Stimulated activated naive B cell treated with anti-CD40 and anti-IgM and Interleukin-4, amounts not matched to agents 10 μg/mL and 1 μg/mL and 100 μg/mL, for 72 hours (primary cell): ENCODE results near the gene SLC22A4.
A peak's percentile ranks its signal among the peaks of the same experiment; 100 is the strongest.

ENCODE experiments used
- ATAC-seq, 2 donors: fragments of 150-1000 bp; cut with Tn5 transposase; replicated peaks; 2 replicates each; pipeline ENCODE4 v1.10.0; 2021; ENCODE audit warnings: moderate library complexity in 1 of 2
- DNase-seq: peaks from one replicate; pipeline ENCODE4 v3.0.0; 2021
- H3K27ac Mint-ChIP-seq: one replicate; pipeline ENCODE4 v1.8.0; 2022; ENCODE audit warnings: mild to moderate bottlenecking, mixed read lengths
- H3K27me3 Mint-ChIP-seq, 2 donors: one replicate each; pipeline ENCODE4 v1.8.0; 2022; ENCODE audit warnings: mixed read lengths in 2 of 2
- H3K36me3 Mint-ChIP-seq, 2 donors: one replicate each; pipeline ENCODE4 v1.8.0; 2022; ENCODE audit warnings: mixed read lengths in 2 of 2, mild to moderate bottlenecking in 1 of 2
- H3K4me1 Mint-ChIP-seq, 2 donors: one replicate each; pipeline ENCODE4 v1.8.0; 2022; ENCODE audit warnings: mixed read lengths in 2 of 2, mild to moderate bottlenecking in 1 of 2
- H3K4me3 Mint-ChIP-seq, 2 donors: one replicate each; pipeline ENCODE4 v1.8.0; 2022; ENCODE audit warnings: mild to moderate bottlenecking in 2 of 2, mixed read lengths in 2 of 2, moderate library complexity in 1 of 2
- H3K9me3 Mint-ChIP-seq, 2 donors: one replicate each; pipeline ENCODE4 v1.8.0; 2022; ENCODE audit warnings: mixed read lengths in 2 of 2, mild to moderate bottlenecking in 1 of 2

SLC22A4 gene

DNA sequence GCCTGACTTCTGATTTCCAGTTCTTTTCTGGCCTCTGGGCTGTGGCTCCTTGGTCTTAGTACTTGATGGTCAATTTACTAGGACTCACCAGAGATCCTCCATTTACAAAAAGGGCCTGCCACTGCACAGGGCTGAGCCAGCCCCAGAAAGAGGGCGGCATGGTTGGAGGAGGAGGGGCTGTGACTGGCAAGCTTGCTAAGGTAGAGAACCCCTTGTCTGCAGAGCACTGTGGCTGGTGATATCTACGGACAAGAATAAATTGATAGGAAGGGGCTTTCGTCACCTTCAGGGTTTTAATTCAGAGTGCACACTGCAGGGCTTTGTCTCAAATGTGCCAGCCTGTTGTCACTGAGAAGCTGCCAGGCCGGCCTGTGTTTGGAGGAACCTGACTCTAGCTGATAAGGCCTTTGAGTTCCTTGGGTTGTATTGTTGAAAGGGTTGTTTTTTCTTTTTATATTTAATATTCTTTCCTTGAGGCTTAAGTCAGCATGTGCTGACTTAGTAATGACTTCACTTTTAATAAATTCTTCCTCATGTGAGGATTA lies 90.4 kb downstream of the SLC22A4 start:
- H3K27ac Mint-ChIP-seq, result no peak overlapping the region
- DNase-seq (no peak), ATAC-seq (no peak)
- peaks cover 18 to 32% of the 10 kb centered on the region in 2 donors for H3K4me1 Mint-ChIP-seq
- no peaks in the 10 kb centered on the region for H3K27me3 Mint-ChIP-seq
- H3K4me3 Mint-ChIP-seq, result no peak overlapping the region
- H3K9me3 Mint-ChIP-seq, result no peaks in the 10 kb centered on the region
- H3K36me3 Mint-ChIP-seq, result peaks cover 7 to 25% of the 10 kb centered on the region in 2 donors

DNA sequence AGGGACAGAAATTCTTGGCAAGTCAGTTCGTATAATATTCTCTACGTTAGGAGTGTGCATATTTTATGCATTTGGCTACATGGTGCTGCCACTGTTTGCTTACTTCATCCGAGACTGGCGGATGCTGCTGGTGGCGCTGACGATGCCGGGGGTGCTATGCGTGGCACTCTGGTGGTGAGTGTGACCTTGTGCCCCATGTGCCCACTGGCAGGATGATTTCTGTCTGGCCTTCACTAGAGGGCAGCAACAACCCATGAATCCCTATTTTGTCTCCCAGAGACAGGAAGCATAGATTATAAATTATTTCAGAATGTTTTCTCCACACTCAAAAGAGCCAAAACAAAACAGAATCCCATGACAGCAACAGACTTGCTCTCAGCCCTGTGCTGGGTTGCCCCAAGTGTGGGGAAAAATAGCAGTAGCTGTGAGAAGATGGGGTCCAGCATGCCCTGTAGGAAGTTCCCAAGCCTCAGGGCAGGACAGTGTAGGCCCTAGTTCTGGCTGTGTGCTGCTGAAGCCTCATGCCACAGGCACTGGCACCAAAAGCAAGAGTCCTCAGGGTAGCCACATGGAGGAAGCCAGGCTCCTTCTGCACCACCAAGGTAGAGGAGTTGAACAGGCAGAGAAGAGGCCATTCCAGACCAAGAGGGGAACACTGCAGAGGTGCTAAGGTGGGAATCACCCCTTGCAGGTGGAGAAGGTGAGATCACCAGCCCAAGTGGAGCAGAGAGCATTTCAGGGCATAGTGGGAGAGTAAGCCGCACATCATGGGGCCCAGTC lies 91.3 kb downstream of the SLC22A4 start:
- peak; percentile 81 to 83 for ATAC-seq
- Mint-ChIP-seq H3K27ac (peak overlapping the region; percentile 39), H3K4me1 (peaks cover 18 to 32% of the 10 kb centered on the region in 2 donors), H3K9me3 (no peaks in the 10 kb centered on the region), H3K4me3 (no peak overlapping the region), H3K36me3 (peaks cover 2 to 19% of the 10 kb centered on the region in 2 donors), H3K27me3 (no peaks in the 10 kb centered on the region)
- DNase-seq, result peak; percentile 56

DNA sequence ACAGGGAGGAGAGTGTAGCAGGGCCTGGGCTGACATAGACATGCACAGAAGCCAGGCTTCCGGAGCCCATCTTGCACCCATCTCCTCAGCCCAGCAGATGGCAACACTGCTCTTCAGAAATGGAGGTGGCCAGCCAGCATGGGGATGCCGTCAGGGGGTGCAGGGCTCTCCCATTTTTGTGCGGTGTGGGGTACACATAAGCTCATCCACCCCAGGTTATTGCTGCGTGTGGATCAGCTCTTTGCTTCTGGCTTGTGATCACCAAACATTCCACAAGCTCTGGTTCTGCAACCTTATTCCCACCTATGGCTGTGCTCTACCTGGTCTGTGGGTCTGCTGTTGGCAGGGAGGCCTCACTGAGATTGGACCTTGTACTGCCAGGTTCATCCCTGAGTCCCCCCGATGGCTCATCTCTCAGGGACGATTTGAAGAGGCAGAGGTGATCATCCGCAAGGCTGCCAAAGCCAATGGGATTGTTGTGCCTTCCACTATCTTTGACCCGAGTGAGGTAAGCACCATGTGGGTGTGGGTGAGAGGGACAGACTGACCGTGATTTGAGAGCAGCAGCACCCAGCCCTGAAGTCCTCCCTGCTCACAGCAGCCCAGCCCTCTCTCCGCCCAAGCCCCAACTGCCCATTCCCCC lies 92.6 kb downstream of the SLC22A4 start:
- Mint-ChIP-seq H3K4me3 (no peak overlapping the region), H3K9me3 (no peaks in the 10 kb centered on the region), H3K4me1 (peaks cover 18 to 32% of the 10 kb centered on the region in 2 donors), H3K27ac (no peak overlapping the region), H3K36me3 (peaks cover 2 to 17% of the 10 kb centered on the region in 2 donors), H3K27me3 (no peaks in the 10 kb centered on the region)
- ATAC-seq (peak; percentile 89 to 91), DNase-seq (peak; percentile 65)

DNA sequence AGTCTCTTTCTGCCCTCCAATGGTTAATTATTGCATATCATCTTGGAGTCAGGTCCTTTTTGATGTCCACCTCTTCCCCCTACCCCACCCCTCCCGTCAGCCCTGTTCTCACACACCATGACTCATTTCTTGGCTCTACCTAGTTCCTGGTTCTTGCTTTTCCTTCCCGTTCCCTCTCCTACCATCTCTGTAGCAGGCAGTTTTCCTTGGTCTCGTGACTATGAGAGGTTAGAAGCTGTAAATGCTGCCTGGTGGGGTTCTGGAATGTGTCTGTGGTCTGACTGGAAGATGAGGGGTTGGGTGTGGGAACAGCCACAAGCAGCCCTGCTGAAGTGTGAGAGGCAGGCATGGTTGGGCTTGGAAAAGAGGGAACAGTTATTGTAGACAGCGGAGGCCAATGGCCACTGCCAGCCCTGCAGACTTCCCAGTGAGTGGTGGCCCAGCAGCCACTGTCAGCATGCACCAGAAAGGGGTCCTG lies 93.5 kb downstream of the SLC22A4 start:
- peak overlapping the region in 1 of 2 donors; percentile 17 for H3K4me3 Mint-ChIP-seq
- peaks cover 2 to 17% of the 10 kb centered on the region in 2 donors for H3K36me3 Mint-ChIP-seq
- H3K27me3 Mint-ChIP-seq, result no peaks in the 10 kb centered on the region
- H3K9me3 Mint-ChIP-seq, result no peaks in the 10 kb centered on the region
- ATAC-seq (no peak), DNase-seq (no peak)
- no peak overlapping the region for H3K27ac Mint-ChIP-seq
- H3K4me1 Mint-ChIP-seq, result peaks cover 18 to 32% of the 10 kb centered on the region in 2 donors

DNA sequence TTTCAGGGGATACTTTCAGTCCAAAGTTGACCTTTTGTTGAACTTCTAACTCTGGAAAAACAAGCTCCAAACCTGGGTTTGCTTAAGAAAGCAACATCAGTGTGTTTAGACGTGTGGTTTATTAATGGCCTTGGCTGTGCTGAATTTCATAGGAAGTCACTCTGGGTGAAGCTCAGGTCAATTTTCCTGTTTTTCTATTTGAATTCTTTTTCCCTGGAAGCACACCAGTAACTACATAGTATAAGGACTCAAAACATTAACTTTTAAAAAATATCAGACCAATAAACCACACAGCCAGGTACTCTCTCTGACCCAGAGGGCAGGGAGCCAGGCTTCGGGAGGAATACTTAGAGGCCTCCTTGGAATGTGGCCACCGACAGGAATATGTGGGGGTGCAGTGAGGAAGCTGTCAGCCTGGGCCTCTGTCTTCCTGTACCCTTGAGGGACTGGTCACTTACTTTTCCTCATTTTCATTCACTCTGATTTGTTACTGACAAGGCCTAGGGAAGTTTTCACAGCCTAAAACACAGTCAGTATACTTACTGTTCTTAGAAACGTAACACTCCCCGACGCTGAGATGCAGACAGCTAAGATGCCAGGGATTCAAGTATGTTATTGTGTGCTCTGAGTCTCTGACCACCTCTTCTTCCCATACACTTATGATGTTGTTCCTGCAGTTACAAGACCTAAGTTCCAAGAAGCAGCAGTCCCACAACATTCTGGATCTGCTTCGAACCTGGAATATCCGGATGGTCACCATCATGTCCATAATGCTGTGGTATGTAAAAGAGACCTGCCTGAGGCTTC lies 94.3 kb downstream of the SLC22A4 start:
- Mint-ChIP-seq H3K4me3 (no peak overlapping the region), H3K27ac (no peak overlapping the region), H3K36me3 (peaks cover 4 to 20% of the 10 kb centered on the region in 2 donors), H3K9me3 (no peaks in the 10 kb centered on the region), H3K27me3 (no peaks in the 10 kb centered on the region), H3K4me1 (peaks cover 18 to 35% of the 10 kb centered on the region in 2 donors)
- ATAC-seq, result no peak
- no peak for DNase-seq

DNA sequence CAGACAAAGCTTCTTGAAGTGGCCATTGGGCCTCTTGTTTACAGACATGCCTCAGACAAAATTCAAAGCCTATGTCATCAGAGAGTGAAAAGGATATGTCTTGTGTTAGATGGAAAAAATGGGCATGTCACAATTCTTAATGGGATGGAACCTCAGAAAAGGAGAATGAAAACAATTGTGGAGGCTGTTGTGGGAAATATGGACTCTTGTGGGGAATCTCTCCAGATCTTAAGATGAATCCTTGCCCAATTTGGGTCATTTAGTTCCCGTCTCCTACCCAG lies 94.8 kb downstream of the SLC22A4 start:
- peaks cover 18 to 39% of the 10 kb centered on the region in 2 donors for H3K4me1 Mint-ChIP-seq
- H3K4me3 Mint-ChIP-seq, result no peak overlapping the region
- no peaks in the 10 kb centered on the region for H3K27me3 Mint-ChIP-seq
- no peaks in the 10 kb centered on the region for H3K9me3 Mint-ChIP-seq
- DNase-seq (no peak), ATAC-seq (no peak)
- H3K36me3 Mint-ChIP-seq, result peaks cover 6 to 23% of the 10 kb centered on the region in 2 donors
- H3K27ac Mint-ChIP-seq, result no peak overlapping the region

DNA sequence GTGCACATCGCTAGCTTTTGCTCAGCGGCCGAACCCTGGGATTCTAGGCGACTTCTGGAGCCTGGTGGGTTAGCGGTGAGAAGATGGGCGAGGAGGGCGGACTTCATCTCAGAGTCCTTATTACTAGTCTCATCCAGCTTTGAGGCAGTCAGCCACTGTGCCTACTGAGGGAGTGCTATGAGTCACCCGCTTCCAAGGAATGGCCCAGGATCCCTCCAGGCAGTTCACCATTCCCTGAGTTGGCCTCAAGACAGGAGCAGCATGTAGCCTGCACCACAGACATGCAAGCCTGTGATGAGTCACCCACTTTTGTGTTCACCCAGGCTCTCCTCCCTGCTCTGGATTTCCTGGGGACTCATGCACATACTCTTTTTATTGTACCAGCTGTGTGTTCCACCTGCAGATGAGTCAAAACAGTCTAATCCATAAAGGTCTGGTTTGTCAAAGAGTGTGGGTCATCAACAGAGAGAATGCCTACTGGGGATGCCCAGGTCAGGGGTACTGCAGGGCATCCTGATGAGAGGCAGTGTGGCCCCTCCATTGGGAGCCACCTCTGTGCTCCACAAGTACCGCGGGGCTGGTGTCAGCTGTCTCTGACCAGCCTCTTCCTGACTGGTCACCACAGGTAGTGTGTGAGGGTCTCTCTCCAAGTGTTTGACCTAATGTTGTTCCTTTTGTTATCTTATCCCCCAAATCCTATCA lies 95.5 kb downstream of the SLC22A4 start:
- no peak overlapping the region for H3K27ac Mint-ChIP-seq
- ATAC-seq, result no peak

DNA sequence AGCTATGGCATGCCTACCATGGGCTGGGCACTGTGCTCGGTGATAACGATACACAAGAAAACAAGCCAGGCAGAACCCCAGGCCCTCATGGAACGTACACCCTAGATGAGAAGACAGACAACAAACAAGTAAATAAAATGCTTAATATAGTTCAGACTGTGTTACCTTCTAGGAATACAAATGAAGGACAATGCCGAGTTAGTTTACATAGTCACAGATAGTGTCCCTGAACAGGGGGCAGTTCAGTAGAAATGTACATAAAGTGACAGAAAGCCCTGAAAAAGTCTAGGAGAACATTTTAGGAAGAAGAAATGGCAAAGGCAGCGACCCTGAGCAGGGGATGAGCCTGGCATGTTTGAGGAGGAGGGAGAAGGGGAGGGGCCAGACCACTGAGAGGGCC lies 97.1 kb downstream of the SLC22A4 start:
- peaks cover 30 to 47% of the 10 kb centered on the region in 2 donors for H3K4me1 Mint-ChIP-seq
- H3K4me3 Mint-ChIP-seq, result no peak overlapping the region
- DNase-seq (no peak), ATAC-seq (no peak)
- no peak overlapping the region for H3K27ac Mint-ChIP-seq
- peaks cover 6 to 32% of the 10 kb centered on the region in 2 donors for H3K36me3 Mint-ChIP-seq
- no peaks in the 10 kb centered on the region for H3K27me3 Mint-ChIP-seq
- H3K9me3 Mint-ChIP-seq, result no peaks in the 10 kb centered on the region

More for the DNA sequence above, 95.5 kb downstream of the SLC22A4 start:
- DNase-seq, result no peak
- Mint-ChIP-seq H3K4me3 (no peak overlapping the region), H3K9me3 (no peaks in the 10 kb centered on the region), H3K27me3 (no peaks in the 10 kb centered on the region), H3K36me3 (peaks cover 6 to 23% of the 10 kb centered on the region in 2 donors), H3K4me1 (peaks cover 24 to 45% of the 10 kb centered on the region in 2 donors)

DNA sequence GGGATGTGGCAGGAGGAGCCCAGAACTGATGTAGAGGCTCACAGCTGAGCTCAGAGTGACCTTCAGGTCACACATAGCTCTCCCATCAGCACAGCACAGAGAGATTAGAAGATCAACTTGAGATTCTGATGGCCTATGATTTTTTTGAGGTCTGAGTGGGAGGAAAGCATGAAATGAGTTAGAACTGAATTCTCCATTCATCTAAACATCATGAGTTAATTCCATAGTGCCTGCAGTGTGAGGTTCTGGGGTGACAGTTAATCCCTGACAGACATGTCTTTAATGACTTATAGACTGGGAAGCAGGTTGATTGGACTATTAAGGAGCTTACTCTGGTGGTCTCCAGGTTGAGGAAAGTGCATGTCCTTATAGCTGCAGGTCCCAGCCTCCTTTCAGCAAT lies 97.7 kb downstream of the SLC22A4 start:
- peaks cover 6 to 32% of the 10 kb centered on the region in 2 donors for H3K36me3 Mint-ChIP-seq
- H3K9me3 Mint-ChIP-seq, result no peaks in the 10 kb centered on the region
- H3K27me3 Mint-ChIP-seq, result no peaks in the 10 kb centered on the region
- H3K4me3 Mint-ChIP-seq, result no peak overlapping the region
- ATAC-seq (no peak), DNase-seq (no peak)
- H3K27ac Mint-ChIP-seq, result no peak overlapping the region
- H3K4me1 Mint-ChIP-seq, result peaks cover 24 to 42% of the 10 kb centered on the region in 2 donors

DNA sequence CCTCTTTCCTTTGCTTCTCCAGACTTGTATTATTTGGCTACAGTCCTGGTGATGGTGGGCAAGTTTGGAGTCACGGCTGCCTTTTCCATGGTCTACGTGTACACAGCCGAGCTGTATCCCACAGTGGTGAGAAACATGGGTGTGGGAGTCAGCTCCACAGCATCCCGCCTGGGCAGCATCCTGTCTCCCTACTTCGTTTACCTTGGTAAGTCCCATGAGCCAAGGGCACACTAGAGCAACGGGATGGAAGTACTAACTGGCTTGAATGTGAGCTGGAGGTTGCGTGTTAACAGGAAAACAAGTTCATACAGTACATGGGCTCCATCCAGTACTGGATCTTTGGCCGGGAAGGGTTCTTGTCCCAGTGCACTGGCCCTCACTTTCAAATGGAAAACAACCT lies 98.2 kb downstream of the SLC22A4 start:
- H3K36me3 Mint-ChIP-seq, result peaks cover 6 to 32% of the 10 kb centered on the region in 2 donors
- no peak overlapping the region for H3K4me3 Mint-ChIP-seq
- ATAC-seq (no peak), DNase-seq (no peak)
- no peak overlapping the region for H3K27ac Mint-ChIP-seq
- no peaks in the 10 kb centered on the region for H3K27me3 Mint-ChIP-seq
- peaks cover 23 to 37% of the 10 kb centered on the region in 2 donors for H3K4me1 Mint-ChIP-seq
- no peaks in the 10 kb centered on the region for H3K9me3 Mint-ChIP-seq

DNA sequence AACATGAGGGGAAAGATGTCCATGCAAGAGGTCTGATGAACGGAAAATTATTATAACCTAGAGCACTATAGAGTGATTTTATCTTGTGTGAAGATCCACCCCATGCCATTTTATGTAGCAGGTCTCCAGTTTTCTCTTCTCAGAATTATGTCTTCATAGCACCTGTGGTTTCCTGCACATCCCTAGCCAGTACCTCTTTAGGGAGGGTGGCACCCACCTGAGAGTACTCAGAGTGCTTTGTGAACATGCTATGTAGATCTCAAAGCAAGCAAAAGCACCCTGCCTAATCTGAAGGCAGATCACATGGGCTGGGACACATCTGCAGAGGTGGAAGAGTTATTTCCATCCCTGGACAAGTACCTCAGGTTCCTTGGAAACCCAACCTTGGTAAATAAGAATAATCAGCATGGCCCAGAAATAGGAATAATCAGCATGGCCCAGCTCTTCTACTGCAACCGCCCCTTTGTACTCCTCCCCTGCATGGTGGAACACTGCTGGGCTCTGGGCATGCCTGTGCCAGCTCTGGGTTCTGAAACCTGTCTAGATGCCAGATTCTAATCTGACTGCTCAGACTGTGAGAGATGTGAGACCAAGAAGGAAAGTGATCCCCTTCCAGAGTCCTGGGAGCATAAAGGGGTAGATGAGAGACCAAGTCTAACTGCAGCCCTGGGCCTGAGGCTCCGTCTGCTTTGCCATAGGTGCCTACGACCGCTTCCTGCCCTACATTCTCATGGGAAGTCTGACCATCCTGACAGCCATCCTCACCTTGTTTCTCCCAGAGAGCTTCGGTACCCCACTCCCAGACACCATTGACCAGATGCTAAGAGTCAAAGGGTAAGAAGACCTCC lies 99.0 kb downstream of the SLC22A4 start:
- Mint-ChIP-seq H3K27ac (no peak overlapping the region), H3K9me3 (no peaks in the 10 kb centered on the region)

More for the DNA sequence above, 99.0 kb downstream of the SLC22A4 start:
- Mint-ChIP-seq H3K36me3 (peaks cover 6 to 32% of the 10 kb centered on the region in 2 donors), H3K4me3 (no peak overlapping the region), H3K27me3 (no peaks in the 10 kb centered on the region), H3K4me1 (peaks cover 21 to 29% of the 10 kb centered on the region in 2 donors)
- DNase-seq (no peak), ATAC-seq (no peak)
